ENCODE results near the gene FHOD3.

DNA sequence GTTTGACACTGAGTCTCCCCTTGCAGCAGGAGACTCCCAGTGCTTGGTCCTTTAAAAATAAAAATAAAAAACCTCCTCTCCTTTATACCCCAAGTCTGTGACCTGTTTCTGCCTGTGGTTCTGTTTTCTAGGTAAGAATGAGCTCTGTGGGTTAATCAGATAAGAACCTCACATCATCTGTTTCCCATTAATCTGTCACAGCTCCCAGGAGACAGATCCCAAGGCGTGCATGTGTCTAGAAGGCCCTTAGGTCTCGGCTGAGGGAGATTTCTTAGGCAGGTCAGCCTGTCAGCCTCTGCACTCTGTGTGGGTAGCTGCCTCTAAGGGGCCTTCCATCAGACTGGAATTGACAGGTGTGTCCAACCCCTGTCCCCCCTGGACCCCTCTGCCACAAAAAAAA lies 80.7 kb downstream of the FHOD3 start:
- TF ChIP-seq ZNF331 (CRISPR knock-in tag; IDR thresholded peaks at IDR 0.05; ENCODE audit: low read depth) (no peak), POLR2AphosphoS5 (IDR thresholded peaks at IDR 0.05; ENCODE audit: low read depth) (no peak), EZH2phosphoT487 (IDR thresholded peaks at IDR 0.05; ENCODE audit: unreplicated experiment) (no peak), CREB1 (CRISPR knock-in tag; IDR thresholded peaks at IDR 0.05; ENCODE audit: low read depth) (no peak), JUNB (IDR thresholded peaks at IDR 0.05; ENCODE audit: unreplicated experiment) (no peak), EZH2 (IDR thresholded peaks at IDR 0.05; ENCODE audit: low read depth, unreplicated experiment) (no peak), NANOG (IDR thresholded peaks at IDR 0.05; ENCODE audit: borderline replicate concordance) (no peak), ZNF114 (CRISPR knock-in tag; IDR thresholded peaks at IDR 0.05) (no peak), STAT1 (IDR thresholded peaks at IDR 0.05; ENCODE audit: unreplicated experiment) (no peak)
- TF ChIP-seq, protein P1, sequence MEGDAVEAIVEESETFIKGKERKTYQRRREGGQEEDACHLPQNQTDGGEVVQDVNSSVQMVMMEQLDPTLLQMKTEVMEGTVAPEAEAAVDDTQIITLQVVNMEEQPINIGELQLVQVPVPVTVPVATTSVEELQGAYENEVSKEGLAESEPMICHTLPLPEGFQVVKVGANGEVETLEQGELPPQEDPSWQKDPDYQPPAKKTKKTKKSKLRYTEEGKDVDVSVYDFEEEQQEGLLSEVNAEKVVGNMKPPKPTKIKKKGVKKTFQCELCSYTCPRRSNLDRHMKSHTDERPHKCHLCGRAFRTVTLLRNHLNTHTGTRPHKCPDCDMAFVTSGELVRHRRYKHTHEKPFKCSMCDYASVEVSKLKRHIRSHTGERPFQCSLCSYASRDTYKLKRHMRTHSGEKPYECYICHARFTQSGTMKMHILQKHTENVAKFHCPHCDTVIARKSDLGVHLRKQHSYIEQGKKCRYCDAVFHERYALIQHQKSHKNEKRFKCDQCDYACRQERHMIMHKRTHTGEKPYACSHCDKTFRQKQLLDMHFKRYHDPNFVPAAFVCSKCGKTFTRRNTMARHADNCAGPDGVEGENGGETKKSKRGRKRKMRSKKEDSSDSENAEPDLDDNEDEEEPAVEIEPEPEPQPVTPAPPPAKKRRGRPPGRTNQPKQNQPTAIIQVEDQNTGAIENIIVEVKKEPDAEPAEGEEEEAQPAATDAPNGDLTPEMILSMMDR (conservative IDR thresholded peaks at IDR 0.05; ENCODE audit: low read depth in 2 of 2), result no peak
- TF ChIP-seq, protein P2, sequence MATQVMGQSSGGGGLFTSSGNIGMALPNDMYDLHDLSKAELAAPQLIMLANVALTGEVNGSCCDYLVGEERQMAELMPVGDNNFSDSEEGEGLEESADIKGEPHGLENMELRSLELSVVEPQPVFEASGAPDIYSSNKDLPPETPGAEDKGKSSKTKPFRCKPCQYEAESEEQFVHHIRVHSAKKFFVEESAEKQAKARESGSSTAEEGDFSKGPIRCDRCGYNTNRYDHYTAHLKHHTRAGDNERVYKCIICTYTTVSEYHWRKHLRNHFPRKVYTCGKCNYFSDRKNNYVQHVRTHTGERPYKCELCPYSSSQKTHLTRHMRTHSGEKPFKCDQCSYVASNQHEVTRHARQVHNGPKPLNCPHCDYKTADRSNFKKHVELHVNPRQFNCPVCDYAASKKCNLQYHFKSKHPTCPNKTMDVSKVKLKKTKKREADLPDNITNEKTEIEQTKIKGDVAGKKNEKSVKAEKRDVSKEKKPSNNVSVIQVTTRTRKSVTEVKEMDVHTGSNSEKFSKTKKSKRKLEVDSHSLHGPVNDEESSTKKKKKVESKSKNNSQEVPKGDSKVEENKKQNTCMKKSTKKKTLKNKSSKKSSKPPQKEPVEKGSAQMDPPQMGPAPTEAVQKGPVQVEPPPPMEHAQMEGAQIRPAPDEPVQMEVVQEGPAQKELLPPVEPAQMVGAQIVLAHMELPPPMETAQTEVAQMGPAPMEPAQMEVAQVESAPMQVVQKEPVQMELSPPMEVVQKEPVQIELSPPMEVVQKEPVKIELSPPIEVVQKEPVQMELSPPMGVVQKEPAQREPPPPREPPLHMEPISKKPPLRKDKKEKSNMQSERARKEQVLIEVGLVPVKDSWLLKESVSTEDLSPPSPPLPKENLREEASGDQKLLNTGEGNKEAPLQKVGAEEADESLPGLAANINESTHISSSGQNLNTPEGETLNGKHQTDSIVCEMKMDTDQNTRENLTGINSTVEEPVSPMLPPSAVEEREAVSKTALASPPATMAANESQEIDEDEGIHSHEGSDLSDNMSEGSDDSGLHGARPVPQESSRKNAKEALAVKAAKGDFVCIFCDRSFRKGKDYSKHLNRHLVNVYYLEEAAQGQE (IDR thresholded peaks at IDR 0.05; ENCODE audit: unreplicated experiment), result no peak
